ENCODE results near the gene AMOTL1. TPM values are rescaled to one million over a fixed set of nuclear protein-coding genes. Genes with fewer than 3 reads are reported as not detected.

AMOTL1 gene
- total RNA-seq, 2 donors from 2014 or later: 45.0 to 60.0 TPM

GRCh38 chr11:94857337-94857736 is 89.2 kb downstream of the AMOTL1 start:
- Histone ChIP-seq H3K36me3 (ENCODE audit: control insufficient read depth, insufficient read depth, low read length) (peaks cover 95% of the 10 kb centered on the region), H3K9me3 (ENCODE audit: control insufficient read depth, low read length) (no peaks in the 10 kb centered on the region), H3K4me1 (ENCODE audit: control insufficient read depth, insufficient read depth, low read length) (peaks cover 17% of the 10 kb centered on the region), H3K4me3 (ENCODE audit: low read length) (no peak overlapping the region), H3K9ac (ENCODE audit: extremely low read depth, low read length, poor library complexity, severe bottlenecking) (no peak overlapping the region), H3K27me3 (ENCODE audit: control insufficient read depth, insufficient read depth, low read length, poor library complexity, severe bottlenecking) (no peaks in the 10 kb centered on the region), H3K27ac (ENCODE audit: low read depth, low read length) (no peak overlapping the region)
- TF ChIP-seq, protein P1, sequence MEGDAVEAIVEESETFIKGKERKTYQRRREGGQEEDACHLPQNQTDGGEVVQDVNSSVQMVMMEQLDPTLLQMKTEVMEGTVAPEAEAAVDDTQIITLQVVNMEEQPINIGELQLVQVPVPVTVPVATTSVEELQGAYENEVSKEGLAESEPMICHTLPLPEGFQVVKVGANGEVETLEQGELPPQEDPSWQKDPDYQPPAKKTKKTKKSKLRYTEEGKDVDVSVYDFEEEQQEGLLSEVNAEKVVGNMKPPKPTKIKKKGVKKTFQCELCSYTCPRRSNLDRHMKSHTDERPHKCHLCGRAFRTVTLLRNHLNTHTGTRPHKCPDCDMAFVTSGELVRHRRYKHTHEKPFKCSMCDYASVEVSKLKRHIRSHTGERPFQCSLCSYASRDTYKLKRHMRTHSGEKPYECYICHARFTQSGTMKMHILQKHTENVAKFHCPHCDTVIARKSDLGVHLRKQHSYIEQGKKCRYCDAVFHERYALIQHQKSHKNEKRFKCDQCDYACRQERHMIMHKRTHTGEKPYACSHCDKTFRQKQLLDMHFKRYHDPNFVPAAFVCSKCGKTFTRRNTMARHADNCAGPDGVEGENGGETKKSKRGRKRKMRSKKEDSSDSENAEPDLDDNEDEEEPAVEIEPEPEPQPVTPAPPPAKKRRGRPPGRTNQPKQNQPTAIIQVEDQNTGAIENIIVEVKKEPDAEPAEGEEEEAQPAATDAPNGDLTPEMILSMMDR (conservative IDR thresholded peaks at IDR 0.05): no peak
- DNase-seq: no peak
- H3K27ac Mint-ChIP-seq: peak overlapping the region; percentile 14
- H3K27me3 Mint-ChIP-seq (ENCODE audit: insufficient read depth): no peaks in the 10 kb centered on the region
- no peak overlapping the region for H3K4me3 Mint-ChIP-seq
- peaks cover 34% of the 10 kb centered on the region for H3K4me1 Mint-ChIP-seq
- 60 to 88% methylated on average over 1 to 2 of the region's 2 CpGs for WGBS, 2 experiments (ENCODE audit: insufficient coverage in 1 of 2, insufficient read length in 1 of 2)
- no peaks in the 10 kb centered on the region for H3K9me3 Mint-ChIP-seq
- H3K36me3 Mint-ChIP-seq (ENCODE audit: low read depth): peaks cover 79% of the 10 kb centered on the region

DNA sequence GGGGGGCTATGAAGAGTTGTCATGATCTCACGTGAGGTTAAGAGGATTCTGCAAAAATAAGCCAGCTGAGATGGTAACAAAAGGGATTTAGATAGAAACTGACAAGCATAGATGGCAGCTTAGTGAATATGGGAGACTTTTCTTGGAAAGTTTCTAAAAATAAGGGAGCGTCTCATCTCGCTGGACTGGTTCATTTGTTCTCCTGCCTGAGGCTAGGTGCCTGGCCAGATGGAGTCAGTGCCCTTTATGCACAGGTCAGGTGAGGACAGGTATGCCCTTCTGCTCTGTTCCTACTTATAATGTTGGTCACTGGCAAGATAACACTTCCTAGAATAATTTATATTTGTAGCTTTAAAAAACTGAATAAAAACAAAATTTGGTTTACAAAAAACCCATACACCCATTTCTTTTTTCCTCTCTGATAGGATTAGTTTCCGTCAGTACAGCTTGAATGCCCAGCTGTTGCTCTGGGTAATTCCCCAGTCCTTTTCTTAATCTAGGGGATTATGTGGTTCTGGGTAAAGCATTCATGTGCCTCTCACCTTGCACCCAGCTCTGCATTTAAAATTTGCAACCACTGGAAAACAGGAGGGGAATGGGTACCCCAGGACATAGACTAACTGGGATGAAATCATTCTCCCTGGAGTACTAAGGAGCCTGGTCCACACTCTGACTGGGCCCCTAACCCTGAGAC is 90.0 kb downstream of the AMOTL1 start:
- Mint-ChIP-seq H3K27ac (no peak overlapping the region), H3K27me3 (ENCODE audit: insufficient read depth) (no peaks in the 10 kb centered on the region), H3K4me3 (no peak overlapping the region), H3K36me3 (ENCODE audit: low read depth) (peaks cover 77% of the 10 kb centered on the region), H3K9me3 (no peaks in the 10 kb centered on the region), H3K4me1 (peaks cover 34% of the 10 kb centered on the region)
- no peak overlapping the region for H3K9ac ChIP-seq (ENCODE audit: extremely low read depth, low read length, poor library complexity, severe bottlenecking)
- H3K27me3 ChIP-seq (ENCODE audit: control insufficient read depth, insufficient read depth, low read length, poor library complexity, severe bottlenecking): no peaks in the 10 kb centered on the region
- no peak for DNase-seq
- TF ChIP-seq, protein P1 (conservative IDR thresholded peaks at IDR 0.05): no peak
- H3K9me3 ChIP-seq (ENCODE audit: control insufficient read depth, low read length): no peaks in the 10 kb centered on the region
- H3K4me1 ChIP-seq (ENCODE audit: control insufficient read depth, insufficient read depth, low read length): peaks cover 17% of the 10 kb centered on the region
- H3K36me3 ChIP-seq (ENCODE audit: control insufficient read depth, insufficient read depth, low read length): peaks cover 93% of the 10 kb centered on the region
- no peak overlapping the region for H3K4me3 ChIP-seq (ENCODE audit: low read length)
- H3K27ac ChIP-seq (ENCODE audit: low read depth, low read length): no peak overlapping the region
- 83 to 89% methylated on average over 3 to 4 of the region's 4 CpGs for WGBS, 2 experiments (ENCODE audit: insufficient coverage in 1 of 2, insufficient read length in 1 of 2)

- Histone ChIP-seq H3K4me1 (ENCODE audit: control insufficient read depth, insufficient read depth, low read length) (peaks cover 16% of the 10 kb centered on the region), H3K4me3 (ENCODE audit: low read length) (no peak overlapping the region), H3K36me3 (ENCODE audit: control insufficient read depth, insufficient read depth, low read length) (peaks cover 90% of the 10 kb centered on the region), H3K27me3 (ENCODE audit: control insufficient read depth, insufficient read depth, low read length, poor library complexity, severe bottlenecking) (no peaks in the 10 kb centered on the region), H3K27ac (ENCODE audit: low read depth, low read length) (no peak overlapping the region), H3K9ac (ENCODE audit: extremely low read depth, low read length, poor library complexity, severe bottlenecking) (no peak overlapping the region), H3K9me3 (ENCODE audit: control insufficient read depth, low read length) (no peaks in the 10 kb centered on the region)
- Mint-ChIP-seq H3K4me3 (no peak overlapping the region), H3K27me3 (ENCODE audit: insufficient read depth) (no peaks in the 10 kb centered on the region), H3K36me3 (ENCODE audit: low read depth) (peaks cover 70% of the 10 kb centered on the region), H3K9me3 (no peaks in the 10 kb centered on the region), H3K27ac (no peak overlapping the region), H3K4me1 (peaks cover 41% of the 10 kb centered on the region)
- DNase-seq: no peak
- 95% methylated on average over 2 of the region's 2 CpGs; no CpG with 5 or more reads in 1 of the 2 experiments for WGBS, 2 experiments (ENCODE audit: insufficient coverage in 1 of 2, insufficient read length in 1 of 2)
- TF ChIP-seq, protein P1 (conservative IDR thresholded peaks at IDR 0.05): no peak
These were observed 92.2 kb downstream of the AMOTL1 start for GRCh38 chr11:94860333-94860732.
